Liver (tissue), 9 donors: Measurements from ENCODE around the gene ACAT2. TPM values are rescaled to one million over a fixed set of nuclear protein-coding genes. Genes with fewer than 3 reads are reported as not detected.

Experiments
- DNase-seq: peaks from one replicate; pipeline ENCODE4 v3.0.0-alpha.2; 2017; ENCODE audit warnings: low spot score
- H3K27ac ChIP-seq, 2 donors: one replicate each; pipeline ENCODE4 v1.7.0; 2013; ENCODE audit warnings: inconsistent platforms in 2 of 2, low read length in 2 of 2, control low read depth in 1 of 2, low read depth in 1 of 2, mild to moderate bottlenecking in 1 of 2
- H3K27me3 ChIP-seq, 4 donors: one replicate each; pipeline versions ENCODE4 v1.6.1 to v1.7.0; 2013; ENCODE audit warnings: low read length in 3 of 4, inconsistent platforms in 1 of 4, mild to moderate bottlenecking in 1 of 4, moderate library complexity in 1 of 4; ENCODE audit not compliant: control insufficient read depth in 4 of 4, insufficient read depth in 4 of 4
- H3K36me3 ChIP-seq, 4 donors: one replicate each; pipeline versions ENCODE4 v1.6.1 to v1.7.0; 2013; ENCODE audit warnings: low read length in 3 of 4, mild to moderate bottlenecking in 3 of 4, low read depth in 1 of 4, moderate library complexity in 1 of 4; ENCODE audit not compliant: control insufficient read depth in 4 of 4, insufficient read depth in 3 of 4
- H3K4me1 ChIP-seq, 4 donors: one replicate each; pipeline versions ENCODE4 v1.6.1 to v1.7.0; 2013; ENCODE audit warnings: low read length in 3 of 4, mild to moderate bottlenecking in 3 of 4, moderate library complexity in 1 of 4; ENCODE audit not compliant: control insufficient read depth in 4 of 4, insufficient read depth in 4 of 4
- H3K4me3 ChIP-seq, 3 donors: one replicate each; pipeline versions ENCODE4 v1.6.1 to v1.7.0; 2013; ENCODE audit warnings: low read length in 3 of 3, control low read depth in 1 of 3, low read depth in 1 of 3, mild to moderate bottlenecking in 1 of 3
- H3K9ac ChIP-seq, 2 donors: one replicate each; pipeline ENCODE4 v1.7.0; 2013; ENCODE audit warnings: low read length in 2 of 2, mild to moderate bottlenecking in 2 of 2, moderate library complexity in 2 of 2, control low read depth in 1 of 2, low read depth in 1 of 2
- H3K9me3 ChIP-seq, 4 donors: one replicate each; pipeline versions ENCODE4 v1.6.1 to v1.7.0; 2013; ENCODE audit warnings: low read length in 3 of 4; ENCODE audit not compliant: control insufficient read depth in 4 of 4
- EGR1 ChIP-seq, 2 donors: IDR thresholded peaks; 2 replicates each; pipeline ENCODE4 v1.6.1; 2016 to 2018; ENCODE audit warnings: antibody characterized with exemption in 2 of 2, low read depth in 2 of 2
- FOXA2 ChIP-seq: IDR thresholded peaks from 2 replicates; pipeline ENCODE4 v1.6.1; 2016; ENCODE audit warnings: antibody characterized with exemption
- GABPA ChIP-seq, 2 donors: IDR thresholded peaks in 1 of 2; conservative IDR thresholded peaks in 1 of 2; 2 replicates each; pipeline ENCODE4 v1.6.1; 2016; ENCODE audit warnings: antibody characterized with exemption in 2 of 2, mild to moderate bottlenecking in 1 of 2, moderate library complexity in 1 of 2
- JUND ChIP-seq, 2 donors: IDR thresholded peaks; 2 replicates each; pipeline ENCODE4 v1.6.1; 2016; ENCODE audit warnings: antibody characterized with exemption in 2 of 2
- NR2F2 ChIP-seq: IDR thresholded peaks from 2 replicates; pipeline ENCODE4 v1.6.1; 2016; ENCODE audit warnings: antibody characterized with exemption
- RXRA ChIP-seq, 2 donors: IDR thresholded peaks; 2 replicates each; pipeline ENCODE4 v1.6.1; 2017 to 2018; ENCODE audit warnings: antibody characterized with exemption in 2 of 2, mild to moderate bottlenecking in 1 of 2
- SP1 ChIP-seq: IDR thresholded peaks from 2 replicates; pipeline ENCODE4 v1.6.1; 2018; ENCODE audit warnings: antibody characterized with exemption, mild to moderate bottlenecking
- TAF1 ChIP-seq: conservative IDR thresholded peaks from 2 replicates; pipeline ENCODE4 v1.6.1; 2016; ENCODE audit warnings: antibody characterized with exemption, mild to moderate bottlenecking
- WGBS: extraction: QIAGEN DNeasy Blood & Tissue Kit; methylation state at CpG from one replicate; pipeline ENCODE4 v1.1.7; 2013; 5-methylcytosine and 5-hydroxymethylcytosine counted together
- polyA plus RNA-seq, 2 donors: library from polyadenylated mRNA; stranded (reverse) in 1 of 2; unstranded in 1 of 2; fragments of 200-250 nt in 1 of 2; fragments of >200 nt in 1 of 2; fragmentation: Nextera tagmentation in 1 of 2; extraction: Ambion mirVana in 1 of 2; gene quantifications; one replicate each; pipeline versions ENCODE4 v1.2.1 to v1.2.3, GENCODE V29; 2013 to 2015
- total RNA-seq, 2 donors: library from RNA; depleted of rRNA; stranded (reverse); fragments of >200 nt; gene quantifications; one replicate each; pipeline ENCODE4 v1.2.3, GENCODE V29; 2014
- TF ChIP-seq, protein P1 (sequence below): IDR thresholded peaks from 2 replicates; pipeline ENCODE4 v1.6.1; 2016; ENCODE audit warnings: antibody characterized with exemption
- TF ChIP-seq, protein P2 (sequence below): IDR thresholded peaks from 2 replicates; pipeline ENCODE4 v1.6.1; 2016; ENCODE audit warnings: antibody characterized with exemption
- TF ChIP-seq, protein P3 (sequence below): IDR thresholded peaks from 2 replicates; pipeline ENCODE4 v1.6.1; 2016; ENCODE audit warnings: antibody characterized with exemption, mild to moderate bottlenecking
- TF ChIP-seq, protein P4 (sequence below): IDR thresholded peaks from 2 replicates; pipeline ENCODE4 v1.6.1; 2016; ENCODE audit warnings: antibody characterized with exemption
- donor health status: healthy.
- donor health status: healthy.
- donor health status: healthy.
- donor health status: healthy.
- donor health status: healthy.

The ACAT2 gene
- total and polyA plus RNA-seq, 4 donors = 68.2 to 116 (median 94.2) TPM

DNA sequence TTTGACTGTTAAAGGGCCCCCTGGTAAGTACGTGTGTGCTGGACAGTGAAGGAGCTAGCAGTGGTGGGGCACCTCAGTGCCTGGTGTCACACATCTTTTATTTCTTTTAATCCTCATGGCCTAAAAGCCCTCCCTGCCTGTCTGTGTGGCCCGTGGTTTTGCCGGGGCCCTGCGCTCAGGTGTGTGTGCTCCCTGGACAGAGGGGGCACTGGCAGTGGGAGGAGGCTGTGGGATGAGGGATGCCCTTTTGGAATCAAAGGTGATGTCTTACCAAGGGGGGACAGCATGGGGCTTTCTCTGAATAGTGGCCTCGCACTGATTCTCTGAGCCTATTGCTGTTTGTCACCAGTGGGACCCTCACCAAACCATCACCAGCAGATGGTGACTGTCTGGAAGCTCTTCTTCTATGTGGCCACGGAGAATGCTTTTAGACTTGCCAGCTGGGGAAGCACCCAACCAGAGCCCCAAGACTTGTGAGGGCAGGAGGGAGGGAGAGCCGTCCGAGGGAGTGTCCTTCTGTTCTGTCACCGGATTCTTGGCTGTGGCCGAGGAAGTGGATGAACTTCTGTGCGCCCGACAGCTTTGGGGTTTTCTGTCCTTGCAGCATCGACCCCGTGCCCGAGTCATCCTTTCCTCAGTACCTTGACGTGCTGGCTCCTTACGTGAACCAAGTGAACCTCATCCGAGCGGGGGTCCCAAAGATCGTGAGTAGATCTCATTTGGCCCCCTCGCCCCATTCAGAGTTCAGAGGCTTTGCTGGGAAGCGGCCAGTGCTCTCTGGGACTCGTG, 56.3 kb downstream of the ACAT2 start:
- 90% methylated on average over 23 of the region's 23 CpGs for WGBS
- Histone ChIP-seq H3K4me3 (no peak overlapping the region), H3K4me1 (no peaks in the 10 kb centered on the region), H3K9me3 (no peaks in the 10 kb centered on the region), H3K36me3 (no peaks in the 10 kb centered on the region), H3K27me3 (no peaks in the 10 kb centered on the region), H3K9ac (no peak overlapping the region), H3K27ac (no peak overlapping the region)
- no peak for DNase-seq
- TF ChIP-seq EGR1 (IDR thresholded peaks at IDR 0.05; ENCODE audit: low read depth in 2 of 2) (no peak), GABPA (IDR thresholded peaks at IDR 0.05 in 1 of 2, conservative IDR thresholded peaks at IDR 0.05 in 1 of 2) (no peak), JUND (IDR thresholded peaks at IDR 0.05) (no peak), RXRA (IDR thresholded peaks at IDR 0.05) (no peak), NR2F2 (no peak), FOXA2 (no peak), SP1 (no peak)
- TF ChIP-seq, protein P1, sequence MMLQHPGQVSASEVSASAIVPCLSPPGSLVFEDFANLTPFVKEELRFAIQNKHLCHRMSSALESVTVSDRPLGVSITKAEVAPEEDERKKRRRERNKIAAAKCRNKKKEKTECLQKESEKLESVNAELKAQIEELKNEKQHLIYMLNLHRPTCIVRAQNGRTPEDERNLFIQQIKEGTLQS = no peak
- TF ChIP-seq, protein P2, sequence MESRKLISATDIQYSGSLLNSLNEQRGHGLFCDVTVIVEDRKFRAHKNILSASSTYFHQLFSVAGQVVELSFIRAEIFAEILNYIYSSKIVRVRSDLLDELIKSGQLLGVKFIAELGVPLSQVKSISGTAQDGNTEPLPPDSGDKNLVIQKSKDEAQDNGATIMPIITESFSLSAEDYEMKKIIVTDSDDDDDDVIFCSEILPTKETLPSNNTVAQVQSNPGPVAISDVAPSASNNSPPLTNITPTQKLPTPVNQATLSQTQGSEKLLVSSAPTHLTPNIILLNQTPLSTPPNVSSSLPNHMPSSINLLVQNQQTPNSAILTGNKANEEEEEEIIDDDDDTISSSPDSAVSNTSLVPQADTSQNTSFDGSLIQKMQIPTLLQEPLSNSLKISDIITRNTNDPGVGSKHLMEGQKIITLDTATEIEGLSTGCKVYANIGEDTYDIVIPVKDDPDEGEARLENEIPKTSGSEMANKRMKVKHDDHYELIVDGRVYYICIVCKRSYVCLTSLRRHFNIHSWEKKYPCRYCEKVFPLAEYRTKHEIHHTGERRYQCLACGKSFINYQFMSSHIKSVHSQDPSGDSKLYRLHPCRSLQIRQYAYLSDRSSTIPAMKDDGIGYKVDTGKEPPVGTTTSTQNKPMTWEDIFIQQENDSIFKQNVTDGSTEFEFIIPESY = no peak
- TF ChIP-seq, protein P3, sequence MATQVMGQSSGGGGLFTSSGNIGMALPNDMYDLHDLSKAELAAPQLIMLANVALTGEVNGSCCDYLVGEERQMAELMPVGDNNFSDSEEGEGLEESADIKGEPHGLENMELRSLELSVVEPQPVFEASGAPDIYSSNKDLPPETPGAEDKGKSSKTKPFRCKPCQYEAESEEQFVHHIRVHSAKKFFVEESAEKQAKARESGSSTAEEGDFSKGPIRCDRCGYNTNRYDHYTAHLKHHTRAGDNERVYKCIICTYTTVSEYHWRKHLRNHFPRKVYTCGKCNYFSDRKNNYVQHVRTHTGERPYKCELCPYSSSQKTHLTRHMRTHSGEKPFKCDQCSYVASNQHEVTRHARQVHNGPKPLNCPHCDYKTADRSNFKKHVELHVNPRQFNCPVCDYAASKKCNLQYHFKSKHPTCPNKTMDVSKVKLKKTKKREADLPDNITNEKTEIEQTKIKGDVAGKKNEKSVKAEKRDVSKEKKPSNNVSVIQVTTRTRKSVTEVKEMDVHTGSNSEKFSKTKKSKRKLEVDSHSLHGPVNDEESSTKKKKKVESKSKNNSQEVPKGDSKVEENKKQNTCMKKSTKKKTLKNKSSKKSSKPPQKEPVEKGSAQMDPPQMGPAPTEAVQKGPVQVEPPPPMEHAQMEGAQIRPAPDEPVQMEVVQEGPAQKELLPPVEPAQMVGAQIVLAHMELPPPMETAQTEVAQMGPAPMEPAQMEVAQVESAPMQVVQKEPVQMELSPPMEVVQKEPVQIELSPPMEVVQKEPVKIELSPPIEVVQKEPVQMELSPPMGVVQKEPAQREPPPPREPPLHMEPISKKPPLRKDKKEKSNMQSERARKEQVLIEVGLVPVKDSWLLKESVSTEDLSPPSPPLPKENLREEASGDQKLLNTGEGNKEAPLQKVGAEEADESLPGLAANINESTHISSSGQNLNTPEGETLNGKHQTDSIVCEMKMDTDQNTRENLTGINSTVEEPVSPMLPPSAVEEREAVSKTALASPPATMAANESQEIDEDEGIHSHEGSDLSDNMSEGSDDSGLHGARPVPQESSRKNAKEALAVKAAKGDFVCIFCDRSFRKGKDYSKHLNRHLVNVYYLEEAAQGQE = no peak

DNA sequence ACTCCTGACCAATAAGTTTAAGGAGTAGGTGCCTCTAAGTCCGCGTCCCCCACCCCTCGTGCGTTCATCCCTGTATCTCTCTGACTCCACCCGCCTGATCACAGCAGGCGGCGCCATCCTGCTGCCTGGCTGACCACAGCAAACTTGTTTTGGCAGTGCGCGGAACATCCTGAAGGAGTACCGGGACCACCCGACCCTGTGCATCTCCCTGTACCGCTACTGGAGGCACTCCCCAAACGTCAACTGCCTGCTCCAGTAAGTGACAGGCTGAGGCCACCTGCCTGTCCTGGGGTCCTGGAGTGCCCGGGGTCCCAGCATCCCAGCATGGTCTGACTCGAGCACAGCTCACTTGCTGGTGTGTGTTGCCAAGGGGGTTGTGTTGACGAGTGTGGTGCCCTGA, 57.3 kb downstream of the ACAT2 start:
- Histone ChIP-seq H3K27me3 (no peaks in the 10 kb centered on the region), H3K36me3 (no peaks in the 10 kb centered on the region), H3K4me1 (no peaks in the 10 kb centered on the region), H3K4me3 (no peak overlapping the region), H3K9ac (no peak overlapping the region), H3K9me3 (no peaks in the 10 kb centered on the region), H3K27ac (no peak overlapping the region)
- WGBS = 91% methylated on average over 16 of the region's 16 CpGs
- no peak for DNase-seq
- no peak for TF ChIP-seq TAF1
- TF ChIP-seq, protein P4, sequence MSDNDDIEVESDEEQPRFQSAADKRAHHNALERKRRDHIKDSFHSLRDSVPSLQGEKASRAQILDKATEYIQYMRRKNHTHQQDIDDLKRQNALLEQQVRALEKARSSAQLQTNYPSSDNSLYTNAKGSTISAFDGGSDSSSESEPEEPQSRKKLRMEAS = no peak
- TF ChIP-seq NR2F2 = no peak
- TF ChIP-seq JUND (IDR thresholded peaks at IDR 0.05) = no peak
- TF ChIP-seq, protein P3 = no peak
- TF ChIP-seq, protein P1 = no peak
- TF ChIP-seq, protein P2 = no peak
